Loucy (cell line): Measurements from ENCODE around the gene PDE10A.

ENCODE experiments used
- EZH2phosphoT487 ChIP-seq: fragments of 200-600 bp; IDR thresholded peaks from 2 replicates; pipeline ENCODE4 v1.6.1; 2018; ENCODE audit warnings: antibody characterized with exemption, mild to moderate bottlenecking, moderate library complexity, borderline replicate concordance
- TF ChIP-seq, protein P1 (sequence below): fragments of 200-600 bp; sonication (generic); conservative IDR thresholded peaks from 2 replicates; pipeline ENCODE4 v1.5.1; 2014; ENCODE audit warnings: mild to moderate bottlenecking, antibody characterized with exemption, low read length

DNA sequence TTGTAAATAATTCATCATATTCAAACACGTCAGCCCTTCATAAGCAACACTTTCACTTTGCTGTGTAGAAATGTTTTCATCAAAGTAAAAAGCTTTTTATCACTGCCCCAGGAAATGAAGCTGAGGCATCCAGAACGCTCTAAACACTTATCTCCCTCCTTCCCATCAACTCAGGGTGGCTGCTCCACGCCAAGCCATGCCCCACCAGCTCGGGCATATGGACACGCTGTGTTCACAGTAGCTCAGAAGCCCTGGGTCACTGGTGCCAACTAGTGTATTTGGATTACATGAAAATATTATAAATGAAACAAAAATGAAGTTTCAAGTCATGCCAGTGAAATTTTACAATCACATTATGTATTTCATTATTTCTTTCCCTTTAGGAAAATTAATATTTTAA is 10.3 kb downstream of the PDE10A start:
- TF ChIP-seq, protein P1, sequence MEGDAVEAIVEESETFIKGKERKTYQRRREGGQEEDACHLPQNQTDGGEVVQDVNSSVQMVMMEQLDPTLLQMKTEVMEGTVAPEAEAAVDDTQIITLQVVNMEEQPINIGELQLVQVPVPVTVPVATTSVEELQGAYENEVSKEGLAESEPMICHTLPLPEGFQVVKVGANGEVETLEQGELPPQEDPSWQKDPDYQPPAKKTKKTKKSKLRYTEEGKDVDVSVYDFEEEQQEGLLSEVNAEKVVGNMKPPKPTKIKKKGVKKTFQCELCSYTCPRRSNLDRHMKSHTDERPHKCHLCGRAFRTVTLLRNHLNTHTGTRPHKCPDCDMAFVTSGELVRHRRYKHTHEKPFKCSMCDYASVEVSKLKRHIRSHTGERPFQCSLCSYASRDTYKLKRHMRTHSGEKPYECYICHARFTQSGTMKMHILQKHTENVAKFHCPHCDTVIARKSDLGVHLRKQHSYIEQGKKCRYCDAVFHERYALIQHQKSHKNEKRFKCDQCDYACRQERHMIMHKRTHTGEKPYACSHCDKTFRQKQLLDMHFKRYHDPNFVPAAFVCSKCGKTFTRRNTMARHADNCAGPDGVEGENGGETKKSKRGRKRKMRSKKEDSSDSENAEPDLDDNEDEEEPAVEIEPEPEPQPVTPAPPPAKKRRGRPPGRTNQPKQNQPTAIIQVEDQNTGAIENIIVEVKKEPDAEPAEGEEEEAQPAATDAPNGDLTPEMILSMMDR: no peak
- no peak for TF ChIP-seq EZH2phosphoT487
